NCI-H2029 treated with DMSO at 0.1 percent for 48 hours (cell line): ENCODE results near the gene P2RX2.

Experiments used
- DNase-seq: peaks from one replicate; lab custom pipeline; 2025; lab: John Stamatoyannopoulos, UW

P2RX2 gene

GRCh38 chr12:132618683-132619043, at the start of gene P2RX2:
Gene P2RX2, plus strand, starts transcription at chr12:132618776. Its CDS starts 41 bp downstream, at chr12:132618817.
- no peak for DNase-seq

- no peak for DNase-seq
These were observed 49.6 kb upstream of the P2RX2 start for GRCh38 chr12:132568826-132569480.

GRCh38 chr12:132569856-132570480, 48.6 kb upstream of the P2RX2 start:
- no peak for DNase-seq

GRCh38 chr12:132570635-132571034, 47.9 kb upstream of the P2RX2 start:
- no peak for DNase-seq

GRCh38 chr12:132571051-132571450, 47.5 kb upstream of the P2RX2 start:
- no peak for DNase-seq

GRCh38 chr12:132571598-132571997, 47.0 kb upstream of the P2RX2 start:
- no peak for DNase-seq

- no peak for DNase-seq
These were observed 46.5 kb upstream of the P2RX2 start for GRCh38 chr12:132572106-132572505.

GRCh38 chr12:132572801-132573760, 45.5 kb upstream of the P2RX2 start:
- DNase-seq, result no peak

- no peak for DNase-seq
These were observed 44.1 kb upstream of the P2RX2 start for GRCh38 chr12:132574271-132574996.

- no peak for DNase-seq
These were observed 42.9 kb upstream of the P2RX2 start for GRCh38 chr12:132575661-132576060.

GRCh38 chr12:132576701-132577100, 41.9 kb upstream of the P2RX2 start:
- DNase-seq, result no peak

- no peak for DNase-seq
These were observed 41.2 kb upstream of the P2RX2 start for GRCh38 chr12:132577191-132577920.

GRCh38 chr12:132578118-132578517, 40.5 kb upstream of the P2RX2 start:
- no peak for DNase-seq

- DNase-seq, result no peak
These were observed 39.8 kb upstream of the P2RX2 start for GRCh38 chr12:132578826-132579225.

- no peak for DNase-seq
These were observed 38.8 kb upstream of the P2RX2 start for GRCh38 chr12:132579744-132580143.

GRCh38 chr12:132580701-132581292, 37.8 kb upstream of the P2RX2 start:
- no peak for DNase-seq

GRCh38 chr12:132581348-132582057, 37.1 kb upstream of the P2RX2 start:
- DNase-seq, result no peak

- DNase-seq, result no peak
These were observed 36.5 kb upstream of the P2RX2 start for GRCh38 chr12:132582058-132582420.

- no peak for DNase-seq
These were observed 35.8 kb upstream of the P2RX2 start for GRCh38 chr12:132582582-132583410.

- no peak for DNase-seq
These were observed 35.2 kb upstream of the P2RX2 start for GRCh38 chr12:132583411-132583710.
